ENCODE measurements around the gene LRP1.
A peak's percentile ranks its signal among the peaks of the same experiment; 100 is the strongest.

Gene LRP1

GRCh38 chr12:57222286-57223190, 94.3 kb downstream of the LRP1 start:
- DNase-seq (ENCODE audit: low read depth, low spot score), result no peak

- no peak for DNase-seq (ENCODE audit: low read depth, low spot score)
Measured at GRCh38 chr12:57223191-57224165, 95.2 kb downstream of the LRP1 start.

GRCh38 chr12:57224278-57224972, 96.1 kb downstream of the LRP1 start:
- DNase-seq (ENCODE audit: low read depth, low spot score), result no peak

- no peak for DNase-seq (ENCODE audit: low read depth, low spot score)
Measured at GRCh38 chr12:57224973-57225679, 96.8 kb downstream of the LRP1 start.

- DNase-seq (ENCODE audit: low read depth, low spot score), result no peak
Measured at GRCh38 chr12:57225680-57226210, 97.5 kb downstream of the LRP1 start.

- DNase-seq (ENCODE audit: low read depth, low spot score), result no peak
Measured at GRCh38 chr12:57226588-57227314, 98.5 kb downstream of the LRP1 start.

GRCh38 chr12:57227315-57228115, 99.2 kb downstream of the LRP1 start:
- no peak for DNase-seq (ENCODE audit: low read depth, low spot score)

GRCh38 chr12:57229046-57229633, 100.9 kb downstream of the LRP1 start:
- no peak for DNase-seq (ENCODE audit: low read depth, low spot score)

- peak; percentile 79 for DNase-seq (ENCODE audit: low read depth, low spot score)
Measured at GRCh38 chr12:57229634-57230380, 101.5 kb downstream of the LRP1 start, which contains the start of gene SHMT2. Gene SHMT2 (plus strand): TSS chr12:57229711. CDS start chr12:57229779, 68 bp downstream.

GRCh38 chr12:57230381-57231155, 102.3 kb downstream of the LRP1 start:
- DNase-seq (ENCODE audit: low read depth, low spot score), result no peak

GRCh38 chr12:57231276-57232021, 103.2 kb downstream of the LRP1 start:
- DNase-seq (ENCODE audit: low read depth, low spot score), result no peak

- DNase-seq (ENCODE audit: low read depth, low spot score), result no peak
Measured at GRCh38 chr12:57232156-57232756, 104.0 kb downstream of the LRP1 start.

GRCh38 chr12:57233357-57234232, 105.3 kb downstream of the LRP1 start:
- no peak for DNase-seq (ENCODE audit: low read depth, low spot score)

GRCh38 chr12:57234233-57234570, 105.9 kb downstream of the LRP1 start:
- DNase-seq (ENCODE audit: low read depth, low spot score), result no peak

- no peak for DNase-seq (ENCODE audit: low read depth, low spot score)
Measured at GRCh38 chr12:57234571-57235016, 106.3 kb downstream of the LRP1 start.
